Measurements from ENCODE around the gene N4BP2.

DNA sequence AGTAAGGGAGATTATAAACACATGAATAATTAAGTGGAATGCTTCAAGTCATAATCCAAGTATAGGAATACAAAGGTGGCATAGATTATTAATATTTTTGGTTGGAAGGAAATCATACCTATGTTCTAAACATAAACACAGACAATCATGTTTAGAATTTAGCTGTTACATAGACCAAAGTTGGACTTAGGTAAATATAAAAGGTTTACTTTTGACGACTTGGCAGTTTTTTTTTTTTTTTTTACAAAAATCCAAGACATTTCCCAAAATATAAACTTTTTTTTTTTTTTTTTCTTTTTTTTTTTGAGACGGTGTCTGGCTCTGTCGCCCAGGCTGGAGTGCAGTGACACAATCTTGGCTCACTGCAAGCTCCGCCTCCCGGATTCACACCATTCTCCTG, 3.5 kb upstream of the N4BP2 start:
- TF ChIP-seq, protein P1, sequence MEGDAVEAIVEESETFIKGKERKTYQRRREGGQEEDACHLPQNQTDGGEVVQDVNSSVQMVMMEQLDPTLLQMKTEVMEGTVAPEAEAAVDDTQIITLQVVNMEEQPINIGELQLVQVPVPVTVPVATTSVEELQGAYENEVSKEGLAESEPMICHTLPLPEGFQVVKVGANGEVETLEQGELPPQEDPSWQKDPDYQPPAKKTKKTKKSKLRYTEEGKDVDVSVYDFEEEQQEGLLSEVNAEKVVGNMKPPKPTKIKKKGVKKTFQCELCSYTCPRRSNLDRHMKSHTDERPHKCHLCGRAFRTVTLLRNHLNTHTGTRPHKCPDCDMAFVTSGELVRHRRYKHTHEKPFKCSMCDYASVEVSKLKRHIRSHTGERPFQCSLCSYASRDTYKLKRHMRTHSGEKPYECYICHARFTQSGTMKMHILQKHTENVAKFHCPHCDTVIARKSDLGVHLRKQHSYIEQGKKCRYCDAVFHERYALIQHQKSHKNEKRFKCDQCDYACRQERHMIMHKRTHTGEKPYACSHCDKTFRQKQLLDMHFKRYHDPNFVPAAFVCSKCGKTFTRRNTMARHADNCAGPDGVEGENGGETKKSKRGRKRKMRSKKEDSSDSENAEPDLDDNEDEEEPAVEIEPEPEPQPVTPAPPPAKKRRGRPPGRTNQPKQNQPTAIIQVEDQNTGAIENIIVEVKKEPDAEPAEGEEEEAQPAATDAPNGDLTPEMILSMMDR (IDR thresholded peaks at IDR 0.05) = no peak
- no peak for TF ChIP-seq POLR2A (IDR thresholded peaks at IDR 0.05; ENCODE audit: low read depth)

Measured in esophagus muscularis mucosa (tissue), 3 donors.